Measurements from ENCODE around the gene STXBP3. TPM values are rescaled to one million over a fixed set of nuclear protein-coding genes. Genes with fewer than 3 reads are reported as not detected.

STXBP3 gene
- total and polyA plus RNA-seq, 2 donors (not counting 3 experiments of a cell fraction or from before 2014, with no cell fraction given): 9.4 to 44.1 TPM

GRCh38 chr1:108717774-108718316 is 28.6 kb upstream of the STXBP3 start:
- ChIA-PET POLR2A (no interaction called here), CTCF (interaction anchor here (1.1 to 1.5 kb wide), 2 partner anchors 14 to 26 kb away, joined by 4 to 7 read pairs; partner anchors contain the start of gene PRPF38B)
- dilution Hi-C loops (cut with MboI; ENCODE audit: extremely low pct_ligation_motif_present, low sequenced_read_pairs): no loop called here
- Histone ChIP-seq H3K4me1 (ENCODE audit: control insufficient read depth, extremely low read depth, insufficient read depth, low read length) (peaks cover 15% of the 10 kb centered on the region), H3K4me3 (replicated peaks in 1 of 3; ENCODE audit: insufficient read depth in 1 of 3, low read depth in 1 of 3, low read length in 3 of 3) (no peak overlapping the region), H2AFZ (ENCODE audit: low read depth, low read length) (no peak overlapping the region), H3K36me3 (ENCODE audit: control insufficient read depth in 2 of 2, extremely low read depth in 1 of 2, insufficient read depth in 2 of 2, low read length in 2 of 2) (no peaks in the 10 kb centered on the region), H3K79me2 (ENCODE audit: control insufficient read depth, insufficient read depth, low read length) (no peaks in the 10 kb centered on the region), H3K27ac (ENCODE audit: insufficient read depth, low read depth, low read length) (no peak overlapping the region), H3K9me3 (replicated peaks; ENCODE audit: control insufficient read depth, insufficient read depth, low read length) (no peaks in the 10 kb centered on the region), H3K9me1 (replicated peaks; ENCODE audit: control insufficient read depth, extremely low read depth, insufficient read depth, low read length) (no peaks in the 10 kb centered on the region), H3K9ac (replicated peaks; ENCODE audit: extremely low read depth, insufficient read depth, low read length) (no peak overlapping the region), H3K4me2 (ENCODE audit: insufficient read depth, low read length) (no peak overlapping the region), H3K27me3 (ENCODE audit: control insufficient read depth in 2 of 2, insufficient read depth in 2 of 2, low read length in 2 of 2) (no peaks in the 10 kb centered on the region), H4K20me1 (replicated peaks; ENCODE audit: control insufficient read depth, extremely low read depth, insufficient read depth, low read length) (no peaks in the 10 kb centered on the region)
- DNase-seq (ENCODE audit: low read depth, low spot score) (no peak), FAIRE-seq (no peak)
- BruUV-seq (replicated peaks): no TSS peak
- TF ChIP-seq POLR2A (IDR thresholded peaks at IDR 0.05; ENCODE audit: low read depth, low read length) (no peak), MYC (IDR thresholded peaks at IDR 0.05; ENCODE audit: low read depth, low read length) (no peak), MAX (IDR thresholded peaks at IDR 0.05; ENCODE audit: insufficient read depth, insufficient read length) (no peak), CTCF (IDR thresholded peaks at IDR 0.05; ENCODE audit: extremely low read depth in 1 of 2, insufficient read depth in 1 of 2, low read depth in 1 of 2, low read length in 2 of 2) (no peak), EZH2 (IDR thresholded peaks at IDR 0.05; ENCODE audit: borderline replicate concordance, low read depth, low read length, severe bottlenecking) (no peak), GATA2 (IDR thresholded peaks at IDR 0.05; ENCODE audit: insufficient read depth, insufficient read length, low read depth, low read length) (no peak), FOS (IDR thresholded peaks at IDR 0.05; ENCODE audit: borderline replicate concordance, insufficient read depth, low read length) (no peak), POLR2AphosphoS5 (IDR thresholded peaks at IDR 0.05; ENCODE audit: insufficient read depth, low read depth, low read length) (no peak), JUN (IDR thresholded peaks at IDR 0.05; ENCODE audit: borderline replicate concordance, insufficient read depth, insufficient read length, low read depth) (no peak)
- intact Hi-C loops (cut with micrococcal nuclease): no loop called here
